Panc1 (cell line): Measurements from ENCODE around the gene PCLO.

Experiments
- REST ChIP-seq, 2 experiments: IDR thresholded peaks; 2 replicates each; pipeline ENCODE4 v1.6.1; 2011 to 2012; ENCODE audit warnings: low read depth in 2 of 2, control low read depth in 1 of 2, low read length in 1 of 2, mild to moderate bottlenecking in 1 of 2, moderate library complexity in 1 of 2; ENCODE audit not compliant: insufficient read depth in 1 of 2
- TF ChIP-seq, protein P1 (sequence below): fragments of 450-650 bp; IDR thresholded peaks from 2 replicates; pipeline ENCODE4 v1.5.1; 2017; ENCODE audit warnings: mild to moderate bottlenecking

GRCh38 chr7:83036130-83036529 is 126.6 kb downstream of the PCLO start:
- TF ChIP-seq, protein P1, sequence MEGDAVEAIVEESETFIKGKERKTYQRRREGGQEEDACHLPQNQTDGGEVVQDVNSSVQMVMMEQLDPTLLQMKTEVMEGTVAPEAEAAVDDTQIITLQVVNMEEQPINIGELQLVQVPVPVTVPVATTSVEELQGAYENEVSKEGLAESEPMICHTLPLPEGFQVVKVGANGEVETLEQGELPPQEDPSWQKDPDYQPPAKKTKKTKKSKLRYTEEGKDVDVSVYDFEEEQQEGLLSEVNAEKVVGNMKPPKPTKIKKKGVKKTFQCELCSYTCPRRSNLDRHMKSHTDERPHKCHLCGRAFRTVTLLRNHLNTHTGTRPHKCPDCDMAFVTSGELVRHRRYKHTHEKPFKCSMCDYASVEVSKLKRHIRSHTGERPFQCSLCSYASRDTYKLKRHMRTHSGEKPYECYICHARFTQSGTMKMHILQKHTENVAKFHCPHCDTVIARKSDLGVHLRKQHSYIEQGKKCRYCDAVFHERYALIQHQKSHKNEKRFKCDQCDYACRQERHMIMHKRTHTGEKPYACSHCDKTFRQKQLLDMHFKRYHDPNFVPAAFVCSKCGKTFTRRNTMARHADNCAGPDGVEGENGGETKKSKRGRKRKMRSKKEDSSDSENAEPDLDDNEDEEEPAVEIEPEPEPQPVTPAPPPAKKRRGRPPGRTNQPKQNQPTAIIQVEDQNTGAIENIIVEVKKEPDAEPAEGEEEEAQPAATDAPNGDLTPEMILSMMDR = no peak
- TF ChIP-seq REST (IDR thresholded peaks at IDR 0.05; ENCODE audit: insufficient read depth in 1 of 2, low read depth in 2 of 2, low read length in 1 of 2) = no peak
